ENCODE data around the gene GGNBP2. TPM values are rescaled to one million over a fixed set of nuclear protein-coding genes. Genes with fewer than 3 reads are reported as not detected.
"Not testable (repeated sequence)": the region's sequence is repeated elsewhere in the genome, so short reads cannot be mapped to it uniquely, and the experiment has no call there.

The GGNBP2 gene
- total RNA-seq (2014; rRNA removed) = 44.2 and 60.1 TPM in 2 replicates
- 29.5 TPM for polyA plus RNA-seq (2012)

GRCh38 chr17:36544307-36545076, at the start of gene GGNBP2:
TSS of gene GGNBP2 (plus strand) at chr17:36544919. CDS start at chr17:36545725, 806 bp downstream.
- DNase-seq (ENCODE audit: low read depth) = peak; percentile 92

GRCh38 chr17:36495076-36495578, 49.6 kb upstream of the GGNBP2 start:
- no peak for DNase-seq (ENCODE audit: low read depth)

GRCh38 chr17:36496018-36496789, 48.5 kb upstream of the GGNBP2 start:
- no peak for DNase-seq (ENCODE audit: low read depth)

GRCh38 chr17:36498155-36498554, 46.6 kb upstream of the GGNBP2 start:
- no peak for DNase-seq (ENCODE audit: low read depth)

- DNase-seq (ENCODE audit: low read depth) = no peak
Measured at GRCh38 chr17:36498560-36499300, 46.0 kb upstream of the GGNBP2 start.

- no peak for DNase-seq (ENCODE audit: low read depth)
Measured at GRCh38 chr17:36500745-36501225, 43.9 kb upstream of the GGNBP2 start.

- no peak for DNase-seq (ENCODE audit: low read depth)
Measured at GRCh38 chr17:36501351-36501750, 43.4 kb upstream of the GGNBP2 start.

GRCh38 chr17:36501963-36502362, 42.8 kb upstream of the GGNBP2 start:
- no peak for DNase-seq (ENCODE audit: low read depth)

GRCh38 chr17:36503456-36504155, 41.1 kb upstream of the GGNBP2 start:
- no peak for DNase-seq (ENCODE audit: low read depth)

- no peak for DNase-seq (ENCODE audit: low read depth)
Measured at GRCh38 chr17:36504156-36504545, 40.6 kb upstream of the GGNBP2 start.

- no peak for DNase-seq (ENCODE audit: low read depth)
Measured at GRCh38 chr17:36505171-36505570, 39.5 kb upstream of the GGNBP2 start.

GRCh38 chr17:36506249-36506826, 38.4 kb upstream of the GGNBP2 start:
- DNase-seq (ENCODE audit: low read depth) = no peak

- no peak for DNase-seq (ENCODE audit: low read depth)
Measured at GRCh38 chr17:36506831-36507230, 37.9 kb upstream of the GGNBP2 start.

GRCh38 chr17:36507266-36507665, 37.5 kb upstream of the GGNBP2 start:
- DNase-seq (ENCODE audit: low read depth) = no peak

- not testable (repeated sequence) for DNase-seq (ENCODE audit: low read depth)
Measured at GRCh38 chr17:36508439-36508838, 36.3 kb upstream of the GGNBP2 start.

- DNase-seq (ENCODE audit: low read depth) = no peak
Measured at GRCh38 chr17:36509272-36509985, 35.3 kb upstream of the GGNBP2 start.

GRCh38 chr17:36510636-36511035, 34.1 kb upstream of the GGNBP2 start:
- no peak for DNase-seq (ENCODE audit: low read depth)

GRCh38 chr17:36511216-36511615, 33.5 kb upstream of the GGNBP2 start:
- no peak for DNase-seq (ENCODE audit: low read depth)

GRCh38 chr17:36512641-36513040, 32.1 kb upstream of the GGNBP2 start:
- DNase-seq (ENCODE audit: low read depth) = no peak

- DNase-seq (ENCODE audit: low read depth) = no peak
Measured at GRCh38 chr17:36514856-36515255, 29.9 kb upstream of the GGNBP2 start.

Data from LHCN-M2 (cell line).